Endothelial cell of umbilical vein (primary cell): ENCODE data around the gene GABARAPL2. TPM values are rescaled to one million over a fixed set of nuclear protein-coding genes. Genes with fewer than 3 reads are reported as not detected.

ENCODE experiments used
- BruUV-seq: library from RNA; stranded (reverse); fragments of 400-500 nt; replicated peaks from 2 replicates; lab custom pipeline; 2021; lab: Mats Ljungman, UMichigan
- CTCF ChIA-PET: fragments of 300-600, 350-600 bp; sonication (Branson Sonifier 250); formaldehyde crosslinking; loops from one replicate; lab custom pipeline; 2021; ENCODE audit warnings: antibody characterized with exemption, inconsistent platforms; lab: Charles Lee
- POLR2A ChIA-PET: fragments of 300-600, 350-600 bp; sonication (Branson Sonifier 250); formaldehyde crosslinking; loops from one replicate; lab custom pipeline; 2021; ENCODE audit warnings: antibody characterized with exemption, inconsistent platforms; lab: Charles Lee
- DNase-seq: peaks from one replicate; pipeline ENCODE4 v3.0.0-alpha.2; 2011; ENCODE audit warnings: low read depth, low spot score
- FAIRE-seq: peaks from 2 replicates; lab custom pipeline; 2011; peaks lifted over from hg19 to GRCh38; lab: Jason Lieb, UNC
- H2AFZ ChIP-seq: 2 replicates; pipeline ENCODE4 v1.6.0; 2012; ENCODE audit warnings: low read depth, low read length, control low read depth, inconsistent platforms
- H3K27ac ChIP-seq: 2 replicates; pipeline ENCODE4 v1.5.1; 2011; ENCODE audit warnings: low read depth, mild to moderate bottlenecking, control low read depth, low read length, moderate library complexity; ENCODE audit not compliant: insufficient read depth
- H3K27me3 ChIP-seq, 2 experiments: 2 replicates each; pipeline versions ENCODE4 v1.6.0 to v1.6.1; 2011; ENCODE audit warnings: low read length in 2 of 2, mixed read lengths in 1 of 2; ENCODE audit not compliant: control insufficient read depth in 2 of 2, insufficient read depth in 2 of 2
- H3K36me3 ChIP-seq, 2 experiments: 2 replicates in 1 of 2; 3 replicates in 1 of 2; pipeline ENCODE4 v1.5.1; 2011; ENCODE audit warnings: low read length in 2 of 2, mild to moderate bottlenecking in 1 of 2, moderate library complexity in 1 of 2; ENCODE audit not compliant: control insufficient read depth in 2 of 2, insufficient read depth in 2 of 2; ENCODE audit errors: extremely low read depth in 1 of 2
- H3K4me1 ChIP-seq: 3 replicates; pipeline ENCODE4 v1.5.1; 2011; ENCODE audit warnings: mild to moderate bottlenecking, low read length; ENCODE audit not compliant: control insufficient read depth, insufficient read depth; ENCODE audit errors: extremely low read depth
- H3K4me2 ChIP-seq: 2 replicates; pipeline ENCODE4 v1.6.1; 2011; ENCODE audit warnings: low read length, control low read depth, mixed read lengths; ENCODE audit not compliant: insufficient read depth
- H3K4me3 ChIP-seq, 3 experiments: fragments of 200-600 bp in 1 of 3; sonication (generic), shearing (Covaris generic) in 1 of 3; replicated peaks in 1 of 3; 2 replicates each; pipeline ENCODE4 v1.5.1; 2011 to 2016; ENCODE audit warnings: control low read depth in 3 of 3, low read length in 3 of 3, mild to moderate bottlenecking in 2 of 3, inconsistent platforms in 1 of 3, low read depth in 1 of 3, moderate library complexity in 1 of 3; ENCODE audit not compliant: insufficient read depth in 1 of 3
- H3K79me2 ChIP-seq: 2 replicates; pipeline ENCODE4 v1.6.0; 2012; ENCODE audit warnings: low read length, inconsistent platforms; ENCODE audit not compliant: control insufficient read depth, insufficient read depth
- H3K9ac ChIP-seq: replicated peaks from 2 replicates; pipeline ENCODE3; 2011; ENCODE audit warnings: low read length, control low read depth; ENCODE audit not compliant: insufficient read depth; ENCODE audit errors: extremely low read depth
- H3K9me1 ChIP-seq: replicated peaks from 3 replicates; pipeline ENCODE4 v1.6.0; 2011; ENCODE audit warnings: mild to moderate bottlenecking, low read length; ENCODE audit not compliant: control insufficient read depth, insufficient read depth; ENCODE audit errors: extremely low read depth
- H3K9me3 ChIP-seq: replicated peaks from 2 replicates; pipeline ENCODE4 v1.5.1; 2012; ENCODE audit warnings: low read length, inconsistent platforms; ENCODE audit not compliant: control insufficient read depth, insufficient read depth
- H4K20me1 ChIP-seq: replicated peaks from 2 replicates; pipeline ENCODE3; 2011; ENCODE audit warnings: mild to moderate bottlenecking, low read length; ENCODE audit not compliant: control insufficient read depth, insufficient read depth; ENCODE audit errors: extremely low read depth
- EZH2 ChIP-seq: IDR thresholded peaks from 2 replicates; pipeline ENCODE4 v1.6.1; 2012; ENCODE audit warnings: borderline replicate concordance, low read depth, mild to moderate bottlenecking, moderate library complexity, low read length, inconsistent platforms; ENCODE audit not compliant: severe bottlenecking
- FOS ChIP-seq: IDR thresholded peaks from 2 replicates; pipeline ENCODE4 v1.6.1; 2011; ENCODE audit warnings: mild to moderate bottlenecking, low read length, moderate library complexity, borderline replicate concordance; ENCODE audit not compliant: insufficient read depth
- GATA2 ChIP-seq: IDR thresholded peaks from 2 replicates; pipeline ENCODE4 v1.7.0; 2011; ENCODE audit warnings: low read depth, mild to moderate bottlenecking, moderate library complexity, mixed read lengths, low read length; ENCODE audit not compliant: insufficient read length, insufficient read depth
- JUN ChIP-seq: IDR thresholded peaks from 2 replicates; pipeline ENCODE4 v1.6.1; 2011; ENCODE audit warnings: borderline replicate concordance, low read depth; ENCODE audit not compliant: insufficient read length, insufficient read depth
- MYC ChIP-seq: IDR thresholded peaks from one replicate; pipeline ENCODE4 v1.6.1; 2011; ENCODE audit warnings: mild to moderate bottlenecking, low read depth, low read length
- POLR2A ChIP-seq: IDR thresholded peaks from 2 replicates; pipeline ENCODE4 v1.6.1; 2012; ENCODE audit warnings: low read depth, mild to moderate bottlenecking, control low read depth, low read length
- POLR2AphosphoS5 ChIP-seq: IDR thresholded peaks from 2 replicates; pipeline ENCODE4 v1.6.1; 2012; ENCODE audit warnings: low read depth, mild to moderate bottlenecking, control low read depth, low read length, moderate library complexity; ENCODE audit not compliant: insufficient read depth
- dilution Hi-C: fragments of 300-500 bp; cut with MboI; formaldehyde crosslinking; loops from one replicate; pipeline ENCODE4 v1.15.0; 2019; ENCODE audit warnings: low sequenced_read_pairs; ENCODE audit not compliant: extremely low pct_ligation_motif_present
- intact Hi-C: fragments of 100-400 bp; cut with micrococcal nuclease; formaldehyde crosslinking; loops from one replicate; pipeline ENCODE4 v1.10.0; 2022
- polyA plus RNA-seq, 4 experiments: library from polyadenylated mRNA; depleted of rRNA in 3 of 4; stranded (reverse) in 3 of 4; unstranded in 1 of 4; fragments of >200 nt; gene quantifications; 2 replicates each; pipeline versions ENCODE4 v1.2.1 to v1.2.3, GENCODE V29; 2011 to 2012; ENCODE audit warnings: missing spikeins in 1 of 4
- total RNA-seq: library from RNA; stranded (reverse); gene quantifications from 2 replicates; pipeline ENCODE4 v1.2.3, GENCODE V29; 2021
- TF ChIP-seq, protein P1 (sequence below): IDR thresholded peaks from 2 replicates; pipeline ENCODE4 v1.6.1; 2011; ENCODE audit not compliant: insufficient read depth, insufficient read length
- TF ChIP-seq, protein P2 (sequence below), 2 donors: IDR thresholded peaks; 1 replicate in 1 of 2; 2 replicates in 1 of 2; pipeline ENCODE4 v1.5.1; 2011; ENCODE audit warnings: low read length in 2 of 2, mild to moderate bottlenecking in 2 of 2, moderate library complexity in 2 of 2, control low read depth in 1 of 2, inconsistent platforms in 1 of 2, low read depth in 1 of 2; ENCODE audit not compliant: insufficient read depth in 1 of 2; ENCODE audit errors: extremely low read depth in 1 of 2

Gene GABARAPL2
- total and polyA plus RNA-seq, 2 donors (not counting 3 experiments of a cell fraction or from before 2014, with no cell fraction given): 77.9 to 84.5 TPM

DNA sequence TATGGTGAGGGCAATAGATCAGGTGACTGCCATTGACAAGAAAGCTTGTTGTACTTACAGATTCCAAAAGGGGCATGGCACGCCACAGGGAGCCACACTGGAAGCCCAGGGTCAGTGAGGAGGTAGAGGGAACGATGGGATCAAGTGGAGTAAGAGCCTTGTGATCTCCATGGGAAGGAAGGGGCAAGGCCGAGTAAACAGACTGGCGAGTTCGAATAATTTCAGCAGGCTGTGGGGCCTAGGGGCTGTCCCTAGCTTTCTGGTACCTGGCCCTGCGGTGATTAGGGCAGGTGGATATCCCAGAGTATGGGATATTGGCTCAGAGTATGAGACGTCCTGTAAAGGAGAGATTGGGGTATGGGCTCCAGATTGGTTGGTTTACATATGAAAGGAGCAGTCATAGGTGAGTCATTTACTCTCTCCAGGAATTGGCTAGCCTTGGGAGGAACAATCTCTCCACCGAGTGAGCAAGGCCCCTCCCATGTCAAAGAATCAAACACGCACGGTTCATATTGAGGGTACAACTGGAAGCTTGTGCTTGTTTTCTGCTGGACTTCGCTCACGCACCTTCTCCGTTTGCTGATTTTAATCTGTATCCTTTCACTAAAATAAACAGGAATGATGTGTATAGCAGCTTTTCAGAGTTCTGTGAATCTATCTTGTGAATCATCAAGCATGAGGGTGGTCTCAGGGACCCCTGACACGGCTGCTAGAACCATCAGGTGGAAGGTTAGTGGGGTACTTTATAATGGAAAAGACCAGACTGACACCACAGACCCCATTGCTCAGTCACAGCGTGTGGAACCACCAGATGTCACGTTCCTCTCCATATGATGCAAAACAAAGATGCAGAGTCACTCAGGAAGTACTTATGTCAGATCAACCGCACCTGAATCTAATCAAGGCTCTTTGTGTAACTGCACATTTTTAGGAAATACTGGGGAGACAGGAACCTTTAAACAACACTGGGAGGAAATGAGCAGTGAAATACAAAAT is 27.9 kb downstream of the GABARAPL2 start:
- Histone ChIP-seq H3K9ac (peak overlapping the region; percentile 62), H3K4me3 (no peak overlapping the region), H3K9me1 (no peaks in the 10 kb centered on the region), H3K36me3 (peaks cover 2 to 3% of the 10 kb centered on the region in 2 experiments), H4K20me1 (no peaks in the 10 kb centered on the region), H3K79me2 (no peaks in the 10 kb centered on the region), H3K9me3 (no peaks in the 10 kb centered on the region), H3K27ac (peak overlapping the region; percentile 93), H3K27me3 (no peaks in the 10 kb centered on the region), H3K4me1 (peaks cover 16% of the 10 kb centered on the region), H3K4me2 (peak overlapping the region; percentile 57), H2AFZ (peak overlapping the region; percentile 73)
- peak; percentile 48 for DNase-seq
- TF ChIP-seq JUN: peak; percentile 13
- no peak for TF ChIP-seq GATA2
- dilution Hi-C loops (no loop called here), intact Hi-C loops (loop anchor here (1.0 to 2.0 kb wide), 2 partner anchors 29 to 77 kb away; partner anchors contain the start of gene ADAT1)
- BruUV-seq: TSS peak; percentile 89
- peak; percentile 77 for FAIRE-seq
- CTCF ChIA-PET: interaction anchor here (1.2 kb wide), 1 partner anchor 8 kb away, joined by 3 read pairs; no protein-coding TSS in a partner anchor
- POLR2A ChIA-PET: no interaction called here

DNA sequence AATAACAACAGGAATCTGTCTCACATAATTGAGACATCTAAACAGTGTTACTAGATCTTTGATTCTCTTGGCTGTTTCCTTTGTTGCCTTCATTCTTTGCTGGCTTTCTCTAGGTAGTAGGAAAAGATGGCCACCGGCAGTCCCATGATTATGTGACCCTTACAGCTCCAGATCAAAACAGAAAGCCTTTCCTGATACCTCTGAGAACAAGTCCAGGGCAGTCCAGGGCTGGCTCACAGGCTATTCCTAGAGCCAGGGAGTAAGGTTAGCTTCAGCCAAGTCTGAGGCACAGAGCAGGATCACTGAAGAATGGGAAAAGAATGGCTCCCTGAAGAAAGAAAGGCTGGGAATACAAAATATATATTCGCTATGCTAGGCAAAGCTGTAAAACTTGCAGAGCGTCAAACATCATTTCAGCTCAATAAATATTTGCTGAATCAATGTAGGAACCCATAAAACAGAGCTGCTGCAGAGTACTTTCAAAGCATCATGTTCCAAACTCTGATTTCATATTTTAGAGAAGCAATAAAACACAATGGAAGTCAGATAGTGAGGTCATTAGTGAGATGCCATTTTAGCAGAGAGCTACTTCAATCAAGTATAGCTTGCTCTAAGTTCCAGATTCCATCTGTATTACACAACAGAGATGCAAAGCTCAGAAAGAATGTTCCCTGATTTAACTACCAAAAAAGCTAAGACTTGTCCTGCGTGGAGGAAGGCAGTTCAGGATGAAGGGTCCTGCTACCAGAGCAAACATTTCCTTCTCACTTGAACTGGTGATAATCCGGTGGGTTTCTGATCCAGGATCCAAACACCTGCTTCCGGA is 33.5 kb downstream of the GABARAPL2 start:
- POLR2A ChIA-PET: interaction anchor here (0.6 kb wide), 1 partner anchor 648 kb away, joined by 3 read pairs; no protein-coding TSS in a partner anchor
- Histone ChIP-seq H3K27me3 (no peaks in the 10 kb centered on the region), H3K79me2 (no peaks in the 10 kb centered on the region), H2AFZ (no peak overlapping the region), H3K36me3 (peaks cover 16 to 24% of the 10 kb centered on the region in 2 experiments), H3K27ac (no peak overlapping the region), H3K4me3 (no peak overlapping the region), H3K4me2 (no peak overlapping the region), H3K9ac (no peak overlapping the region), H3K4me1 (peaks cover 7% of the 10 kb centered on the region), H4K20me1 (no peaks in the 10 kb centered on the region), H3K9me3 (no peaks in the 10 kb centered on the region), H3K9me1 (no peaks in the 10 kb centered on the region)
- FAIRE-seq: no peak
- DNase-seq: no peak
- TSS peak; percentile 6 for BruUV-seq
- TF ChIP-seq GATA2: no peak
- TF ChIP-seq, protein P1, sequence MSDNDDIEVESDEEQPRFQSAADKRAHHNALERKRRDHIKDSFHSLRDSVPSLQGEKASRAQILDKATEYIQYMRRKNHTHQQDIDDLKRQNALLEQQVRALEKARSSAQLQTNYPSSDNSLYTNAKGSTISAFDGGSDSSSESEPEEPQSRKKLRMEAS: no peak
- TF ChIP-seq POLR2AphosphoS5: no peak
- TF ChIP-seq EZH2: no peak
- TF ChIP-seq, protein P2, sequence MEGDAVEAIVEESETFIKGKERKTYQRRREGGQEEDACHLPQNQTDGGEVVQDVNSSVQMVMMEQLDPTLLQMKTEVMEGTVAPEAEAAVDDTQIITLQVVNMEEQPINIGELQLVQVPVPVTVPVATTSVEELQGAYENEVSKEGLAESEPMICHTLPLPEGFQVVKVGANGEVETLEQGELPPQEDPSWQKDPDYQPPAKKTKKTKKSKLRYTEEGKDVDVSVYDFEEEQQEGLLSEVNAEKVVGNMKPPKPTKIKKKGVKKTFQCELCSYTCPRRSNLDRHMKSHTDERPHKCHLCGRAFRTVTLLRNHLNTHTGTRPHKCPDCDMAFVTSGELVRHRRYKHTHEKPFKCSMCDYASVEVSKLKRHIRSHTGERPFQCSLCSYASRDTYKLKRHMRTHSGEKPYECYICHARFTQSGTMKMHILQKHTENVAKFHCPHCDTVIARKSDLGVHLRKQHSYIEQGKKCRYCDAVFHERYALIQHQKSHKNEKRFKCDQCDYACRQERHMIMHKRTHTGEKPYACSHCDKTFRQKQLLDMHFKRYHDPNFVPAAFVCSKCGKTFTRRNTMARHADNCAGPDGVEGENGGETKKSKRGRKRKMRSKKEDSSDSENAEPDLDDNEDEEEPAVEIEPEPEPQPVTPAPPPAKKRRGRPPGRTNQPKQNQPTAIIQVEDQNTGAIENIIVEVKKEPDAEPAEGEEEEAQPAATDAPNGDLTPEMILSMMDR (IDR thresholded peaks at IDR 0.05; ENCODE audit: extremely low read depth in 1 of 2, insufficient read depth in 1 of 2, low read depth in 1 of 2, low read length in 2 of 2): no peak
- no peak for TF ChIP-seq FOS
- TF ChIP-seq JUN: no peak
- TF ChIP-seq MYC: no peak
- no peak for TF ChIP-seq POLR2A
- CTCF ChIA-PET: interaction anchor here (0.7 to 1.9 kb wide), 5 partner anchors 8 to 82 kb away, joined by 3 to 6 read pairs (median 4); partner anchors contain the start of gene ADAT1
- dilution Hi-C loops (no loop called here), intact Hi-C loops (no loop called here)
